Vagina (tissue), 2 donors: ENCODE measurements around the gene SMCR8.

ENCODE experiments used
- POLR2A ChIP-seq, 2 donors: fragments of 450-650 bp; IDR thresholded peaks; one replicate each; pipeline ENCODE4 v1.6.1; 2017; ENCODE audit warnings: antibody characterized with exemption in 2 of 2, mild to moderate bottlenecking in 2 of 2, moderate library complexity in 2 of 2
- TF ChIP-seq, protein P1 (sequence below), 3 experiments: fragments of 450-650 bp in 2 of 3; fragments of 200-600 bp in 1 of 3; sonication (generic) in 1 of 3; IDR thresholded peaks; one replicate each; pipeline ENCODE4 v1.5.1; 2017 to 2019; ENCODE audit warnings: antibody characterized with exemption in 3 of 3, mild to moderate bottlenecking in 2 of 3, moderate library complexity in 2 of 3

DNA sequence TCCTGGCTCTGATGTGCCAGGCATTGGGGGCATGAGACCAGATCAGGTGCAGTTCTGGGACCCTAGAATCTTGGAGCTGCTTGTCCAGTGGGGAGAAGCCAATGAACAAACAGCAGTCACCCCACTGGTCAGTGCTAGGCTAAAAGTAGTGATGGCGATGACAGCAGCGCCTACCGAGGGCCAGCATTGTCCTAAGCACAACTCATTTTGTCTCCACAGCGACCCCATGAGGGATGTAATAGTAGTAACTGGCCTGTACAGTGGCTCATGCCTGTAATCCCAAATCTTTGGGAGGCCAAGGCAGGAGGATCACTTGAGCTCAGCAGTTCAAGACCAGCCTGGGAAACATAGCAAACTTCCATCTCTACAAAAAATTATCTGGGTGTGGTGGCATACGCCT, 6.2 kb downstream of the SMCR8 start:
- TF ChIP-seq, protein P1, sequence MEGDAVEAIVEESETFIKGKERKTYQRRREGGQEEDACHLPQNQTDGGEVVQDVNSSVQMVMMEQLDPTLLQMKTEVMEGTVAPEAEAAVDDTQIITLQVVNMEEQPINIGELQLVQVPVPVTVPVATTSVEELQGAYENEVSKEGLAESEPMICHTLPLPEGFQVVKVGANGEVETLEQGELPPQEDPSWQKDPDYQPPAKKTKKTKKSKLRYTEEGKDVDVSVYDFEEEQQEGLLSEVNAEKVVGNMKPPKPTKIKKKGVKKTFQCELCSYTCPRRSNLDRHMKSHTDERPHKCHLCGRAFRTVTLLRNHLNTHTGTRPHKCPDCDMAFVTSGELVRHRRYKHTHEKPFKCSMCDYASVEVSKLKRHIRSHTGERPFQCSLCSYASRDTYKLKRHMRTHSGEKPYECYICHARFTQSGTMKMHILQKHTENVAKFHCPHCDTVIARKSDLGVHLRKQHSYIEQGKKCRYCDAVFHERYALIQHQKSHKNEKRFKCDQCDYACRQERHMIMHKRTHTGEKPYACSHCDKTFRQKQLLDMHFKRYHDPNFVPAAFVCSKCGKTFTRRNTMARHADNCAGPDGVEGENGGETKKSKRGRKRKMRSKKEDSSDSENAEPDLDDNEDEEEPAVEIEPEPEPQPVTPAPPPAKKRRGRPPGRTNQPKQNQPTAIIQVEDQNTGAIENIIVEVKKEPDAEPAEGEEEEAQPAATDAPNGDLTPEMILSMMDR (IDR thresholded peaks at IDR 0.05), result no peak
- TF ChIP-seq POLR2A (IDR thresholded peaks at IDR 0.05), result no peak
